ENCODE measurements around the gene BARHL1.

The BARHL1 gene

GRCh38 chr9:132605387-132605786 is 23.0 kb downstream of the BARHL1 start:
- CTCF ChIA-PET: no interaction called here
- TF ChIP-seq CTCF (IDR thresholded peaks at IDR 0.05; ENCODE audit: control extremely low read depth, extremely low read depth, low read depth, missing control alignments): no peak
- DNase-seq (ENCODE audit: extremely low spot score): no peak
- POLR2A ChIA-PET: no interaction called here

GRCh38 chr9:132606066-132606465 is 23.7 kb downstream of the BARHL1 start:
- ChIA-PET POLR2A (no interaction called here), CTCF (interaction anchor here (1.6 kb wide), 1 partner anchor 10 kb away, joined by 3 read pairs; no protein-coding TSS in a partner anchor)
- no peak for DNase-seq (ENCODE audit: extremely low spot score)
- TF ChIP-seq CTCF (IDR thresholded peaks at IDR 0.05; ENCODE audit: control extremely low read depth, extremely low read depth, low read depth, missing control alignments): no peak

GRCh38 chr9:132609184-132609583 is 26.8 kb downstream of the BARHL1 start:
- ChIA-PET CTCF (no interaction called here), POLR2A (no interaction called here)
- TF ChIP-seq CTCF (IDR thresholded peaks at IDR 0.05; ENCODE audit: control extremely low read depth, extremely low read depth, low read depth, missing control alignments): no peak
- DNase-seq (ENCODE audit: extremely low spot score): no peak

- DNase-seq (ENCODE audit: extremely low spot score): no peak
- ChIA-PET CTCF (no interaction called here), POLR2A (no interaction called here)
- no peak for TF ChIP-seq CTCF (IDR thresholded peaks at IDR 0.05; ENCODE audit: control extremely low read depth, extremely low read depth, low read depth, missing control alignments)
These were observed 27.4 kb downstream of the BARHL1 start for GRCh38 chr9:132609829-132610228.

GRCh38 chr9:132610661-132611060 is 28.3 kb downstream of the BARHL1 start:
- no peak for DNase-seq (ENCODE audit: extremely low spot score)
- ChIA-PET POLR2A (no interaction called here), CTCF (no interaction called here)
- no peak for TF ChIP-seq CTCF (IDR thresholded peaks at IDR 0.05; ENCODE audit: control extremely low read depth, extremely low read depth, low read depth, missing control alignments)

GRCh38 chr9:132614324-132614723 is 31.9 kb downstream of the BARHL1 start:
- ChIA-PET CTCF (interaction anchor here (2.0 kb wide), 1 partner anchor 14 kb away, joined by 4 read pairs; no protein-coding TSS in a partner anchor), POLR2A (no interaction called here)
- no peak for TF ChIP-seq CTCF (IDR thresholded peaks at IDR 0.05; ENCODE audit: control extremely low read depth, extremely low read depth, low read depth, missing control alignments)
- no peak for DNase-seq (ENCODE audit: extremely low spot score)

- no peak for DNase-seq (ENCODE audit: extremely low spot score)
- TF ChIP-seq CTCF (IDR thresholded peaks at IDR 0.05; ENCODE audit: control extremely low read depth, extremely low read depth, low read depth, missing control alignments): no peak
- ChIA-PET POLR2A (no interaction called here), CTCF (interaction anchor here (1.0 to 2.0 kb wide), 3 partner anchors 9 to 15 kb away, joined by 3 to 4 read pairs (median 3); no protein-coding TSS in a partner anchor)
These were observed 33.4 kb downstream of the BARHL1 start for GRCh38 chr9:132615774-132616173.

Measured in GM10248 (cell line).